Measurements from ENCODE around the gene ANKRD49. TPM values are rescaled to one million over a fixed set of nuclear protein-coding genes. Genes with fewer than 3 reads are reported as not detected.

ANKRD49 gene, protein sequence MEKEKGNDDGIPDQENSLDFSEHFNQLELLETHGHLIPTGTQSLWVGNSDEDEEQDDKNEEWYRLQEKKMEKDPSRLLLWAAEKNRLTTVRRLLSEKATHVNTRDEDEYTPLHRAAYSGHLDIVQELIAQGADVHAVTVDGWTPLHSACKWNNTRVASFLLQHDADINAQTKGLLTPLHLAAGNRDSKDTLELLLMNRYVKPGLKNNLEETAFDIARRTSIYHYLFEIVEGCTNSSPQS
- polyA plus RNA-seq (2013), result 16.1 and 19.0 TPM in 2 replicates

DNA sequence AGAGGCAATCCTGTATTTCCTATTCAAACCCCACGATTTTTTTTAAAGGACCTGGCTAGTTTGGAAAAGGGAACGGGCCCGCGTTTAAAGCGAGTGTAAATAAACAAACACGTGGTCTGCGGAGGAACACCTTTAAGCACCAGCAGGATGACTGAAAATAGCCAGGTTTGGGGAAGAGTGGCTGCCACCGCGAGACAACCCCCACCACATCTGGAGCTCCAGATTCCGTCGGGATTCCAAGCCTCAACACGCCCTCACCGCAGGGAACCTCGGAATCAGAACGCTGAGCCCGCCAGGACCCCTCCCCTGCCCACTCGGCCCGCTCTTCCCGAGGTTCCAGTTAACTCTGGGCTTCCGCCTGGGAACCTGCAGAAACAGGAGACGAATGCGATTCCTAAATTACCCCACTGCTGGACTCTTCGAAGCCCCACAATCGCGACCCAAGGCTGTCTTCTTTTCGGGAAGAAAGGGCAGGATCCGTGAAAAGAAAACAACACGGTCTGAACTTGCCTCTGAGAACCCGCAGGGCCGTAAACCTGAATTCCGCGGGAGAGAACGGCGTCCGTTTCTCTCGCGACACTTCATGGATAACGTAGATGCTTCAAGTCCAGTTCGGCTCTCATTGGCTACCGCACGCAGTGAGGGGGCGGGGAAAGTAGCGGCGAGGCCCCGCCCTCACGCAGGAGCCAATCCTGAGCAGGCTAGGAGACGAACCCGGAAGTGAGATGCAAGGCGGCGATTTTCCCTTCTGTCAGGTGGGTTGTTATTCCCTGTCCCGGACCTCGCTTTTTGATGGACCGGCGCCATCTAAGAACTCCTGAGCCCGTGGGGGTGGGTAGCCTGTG lies at the start of gene ANKRD49, which contains the start of gene MRE11:
Gene ANKRD49, plus strand, starts transcription at position 704 of the 845 bp plus-strand sequence. CDS start 2,710 bp downstream, outside the sequence.
Gene MRE11, minus strand, starts transcription at position 564 of the 845 bp plus-strand sequence. CDS start 1,043 bp downstream, outside the sequence.
- Histone ChIP-seq H3K4me3 (ENCODE audit: low read depth, low read length) (peak within 1 kb of the TSS; percentile 90), H3K4me1 (ENCODE audit: control insufficient read depth in 1 of 2, insufficient read depth in 2 of 2, low read length in 2 of 2) (no peaks in the 10 kb centered on the region), H3K4me2 (ENCODE audit: low read length) (peak within 1 kb of the TSS; percentile 89), H3K27me3 (ENCODE audit: insufficient read depth, low read length) (no peaks in the 10 kb centered on the region), H3K14ac (ENCODE audit: low read length) (peak within 1 kb of the TSS; percentile 79), H3K36me3 (ENCODE audit: control insufficient read depth in 1 of 2, insufficient read depth in 2 of 2, low read length in 2 of 2) (peaks cover 3 to 6% of the 10 kb centered on the region in 2 experiments), H3K18ac (ENCODE audit: low read length) (peak within 1 kb of the TSS; percentile 64), H3K23ac (ENCODE audit: low read length) (no peak within 1 kb of the TSS), H3K4ac (ENCODE audit: low read depth, low read length) (peak within 1 kb of the TSS; percentile 80), H3K79me2 (ENCODE audit: control insufficient read depth, insufficient read depth, low read length, poor library complexity) (peaks cover 3% of the 10 kb centered on the region), H4K12ac (ENCODE audit: low read depth, low read length) (peak within 1 kb of the TSS; percentile 72), H3K9ac (ENCODE audit: low read length) (peak within 1 kb of the TSS; percentile 85), H2BK5ac (ENCODE audit: low read depth, low read length, poor library complexity) (peak within 1 kb of the TSS; percentile 67), H2AK5ac (ENCODE audit: low read length) (no peak within 1 kb of the TSS), H2BK120ac (ENCODE audit: insufficient read depth, low read length, poor library complexity) (no peak within 1 kb of the TSS), H4K8ac (ENCODE audit: low read depth, low read length) (peak within 1 kb of the TSS; percentile 92), H2AFZ (ENCODE audit: insufficient read depth, low read length, poor library complexity) (peak within 1 kb of the TSS; percentile 98), H3K79me1 (ENCODE audit: low read length) (peaks cover 9% of the 10 kb centered on the region), H3K27ac (ENCODE audit: low read depth, low read length) (peak within 1 kb of the TSS; percentile 60), H3K9me3 (ENCODE audit: insufficient read depth, low read depth, low read length) (no peaks in the 10 kb centered on the region), H2BK12ac (ENCODE audit: low read length) (no peak within 1 kb of the TSS), H4K91ac (ENCODE audit: low read depth, low read length) (peak within 1 kb of the TSS; percentile 64)
- DNase-seq, result peak; percentile 100
- no CpG with 5 or more reads among the region's 55 CpGs for WGBS (ENCODE audit: extremely low coverage, insufficient coverage, insufficient read length)

DNA sequence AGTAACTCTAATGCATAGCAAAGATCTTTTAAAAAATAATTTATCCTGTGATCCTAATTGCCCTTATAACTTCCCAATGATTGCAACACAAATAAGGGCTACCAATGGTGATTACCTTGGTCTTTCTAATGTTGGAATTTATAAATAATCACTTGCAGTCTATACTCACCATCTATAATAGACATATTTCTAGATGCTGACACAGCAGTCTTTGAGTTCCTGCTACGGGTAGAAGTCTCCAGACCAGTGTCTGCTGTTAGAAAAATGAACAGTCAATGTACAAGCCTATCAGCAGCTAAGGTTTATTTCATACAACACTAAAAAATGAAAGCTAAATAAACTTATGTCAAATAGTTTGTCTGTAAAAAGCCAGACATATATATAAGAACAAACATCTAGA lies 48.1 kb upstream of the ANKRD49 start:
- no peak overlapping the region for H3K27ac ChIP-seq (ENCODE audit: low read depth, low read length)
- H2AFZ ChIP-seq (ENCODE audit: insufficient read depth, low read length, poor library complexity), result no peak overlapping the region
- H2BK12ac ChIP-seq (ENCODE audit: low read length), result no peak overlapping the region
- H4K8ac ChIP-seq (ENCODE audit: low read depth, low read length), result no peak overlapping the region
- no peaks in the 10 kb centered on the region for H3K79me2 ChIP-seq (ENCODE audit: control insufficient read depth, insufficient read depth, low read length, poor library complexity)
- H3K9ac ChIP-seq (ENCODE audit: low read length), result no peak overlapping the region
- H3K79me1 ChIP-seq (ENCODE audit: low read length), result no peaks in the 10 kb centered on the region
- no peak overlapping the region for H3K4me2 ChIP-seq (ENCODE audit: low read length)
- no peaks in the 10 kb centered on the region for H3K27me3 ChIP-seq (ENCODE audit: insufficient read depth, low read length)
- no CpG with 5 or more reads among the region's 1 CpG for WGBS (ENCODE audit: extremely low coverage, insufficient coverage, insufficient read length)
- H3K18ac ChIP-seq (ENCODE audit: low read length), result no peak overlapping the region
- H4K91ac ChIP-seq (ENCODE audit: low read depth, low read length), result no peak overlapping the region
- no peak overlapping the region for H2BK120ac ChIP-seq (ENCODE audit: insufficient read depth, low read length, poor library complexity)
- H2BK5ac ChIP-seq (ENCODE audit: low read depth, low read length, poor library complexity), result no peak overlapping the region
- no peak for DNase-seq
- no peak overlapping the region for H3K4me3 ChIP-seq (ENCODE audit: low read depth, low read length)
- H3K36me3 ChIP-seq (ENCODE audit: control insufficient read depth in 1 of 2, insufficient read depth in 2 of 2, low read length in 2 of 2), result peaks cover 0 to 2% of the 10 kb centered on the region in 2 experiments
- no peaks in the 10 kb centered on the region for H3K4me1 ChIP-seq (ENCODE audit: control insufficient read depth in 1 of 2, insufficient read depth in 2 of 2, low read length in 2 of 2)
- H3K9me3 ChIP-seq (ENCODE audit: insufficient read depth, low read depth, low read length), result no peaks in the 10 kb centered on the region
- H3K14ac ChIP-seq (ENCODE audit: low read length), result no peak overlapping the region
- H4K12ac ChIP-seq (ENCODE audit: low read depth, low read length), result no peak overlapping the region
- no peak overlapping the region for H2AK5ac ChIP-seq (ENCODE audit: low read length)
- no peak overlapping the region for H3K4ac ChIP-seq (ENCODE audit: low read depth, low read length)
- no peak overlapping the region for H3K23ac ChIP-seq (ENCODE audit: low read length)

DNA sequence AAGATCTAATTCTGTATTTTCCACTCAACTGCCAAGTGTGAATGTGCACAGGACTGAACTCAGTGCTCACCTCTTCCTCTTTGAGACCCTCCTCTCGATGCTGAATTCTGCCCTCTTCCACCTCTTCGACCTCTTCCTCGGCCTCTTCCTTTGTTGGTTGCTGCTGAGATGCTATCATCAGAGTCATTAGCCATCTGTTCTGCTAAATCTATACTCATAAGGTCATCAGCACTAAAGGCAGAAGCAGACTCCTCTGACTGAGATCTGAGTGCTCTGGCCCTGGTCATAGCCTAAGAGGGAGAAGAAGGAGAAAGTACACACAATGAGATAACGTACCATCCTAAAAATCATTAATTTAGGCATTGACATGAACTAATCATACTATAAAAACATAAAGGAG lies 46.6 kb upstream of the ANKRD49 start:
- no peak overlapping the region for H2BK12ac ChIP-seq (ENCODE audit: low read length)
- no peak overlapping the region for H3K27ac ChIP-seq (ENCODE audit: low read depth, low read length)
- no peaks in the 10 kb centered on the region for H3K27me3 ChIP-seq (ENCODE audit: insufficient read depth, low read length)
- no peak overlapping the region for H4K8ac ChIP-seq (ENCODE audit: low read depth, low read length)
- no peaks in the 10 kb centered on the region for H3K79me1 ChIP-seq (ENCODE audit: low read length)
- no peak overlapping the region for H2BK120ac ChIP-seq (ENCODE audit: insufficient read depth, low read length, poor library complexity)
- DNase-seq, result no peak
- no peak overlapping the region for H3K4me3 ChIP-seq (ENCODE audit: low read depth, low read length)
- no peak overlapping the region for H3K4me2 ChIP-seq (ENCODE audit: low read length)
- H3K18ac ChIP-seq (ENCODE audit: low read length), result no peak overlapping the region
- H2AFZ ChIP-seq (ENCODE audit: insufficient read depth, low read length, poor library complexity), result no peak overlapping the region
- H3K79me2 ChIP-seq (ENCODE audit: control insufficient read depth, insufficient read depth, low read length, poor library complexity), result no peaks in the 10 kb centered on the region
- H4K12ac ChIP-seq (ENCODE audit: low read depth, low read length), result no peak overlapping the region
- no peak overlapping the region for H2AK5ac ChIP-seq (ENCODE audit: low read length)
- H3K4me1 ChIP-seq (ENCODE audit: control insufficient read depth in 1 of 2, insufficient read depth in 2 of 2, low read length in 2 of 2), result no peaks in the 10 kb centered on the region
- H3K14ac ChIP-seq (ENCODE audit: low read length), result no peak overlapping the region
- no peak overlapping the region for H3K4ac ChIP-seq (ENCODE audit: low read depth, low read length)
- H3K23ac ChIP-seq (ENCODE audit: low read length), result no peak overlapping the region
- WGBS (ENCODE audit: extremely low coverage, insufficient coverage, insufficient read length), result no CpG with 5 or more reads among the region's 4 CpGs
- no peaks in the 10 kb centered on the region for H3K9me3 ChIP-seq (ENCODE audit: insufficient read depth, low read depth, low read length)
- H2BK5ac ChIP-seq (ENCODE audit: low read depth, low read length, poor library complexity), result no peak overlapping the region
- no peak overlapping the region for H4K91ac ChIP-seq (ENCODE audit: low read depth, low read length)
- peaks cover 0 to 2% of the 10 kb centered on the region in 2 experiments for H3K36me3 ChIP-seq (ENCODE audit: control insufficient read depth in 1 of 2, insufficient read depth in 2 of 2, low read length in 2 of 2)
- no peak overlapping the region for H3K9ac ChIP-seq (ENCODE audit: low read length)

DNA sequence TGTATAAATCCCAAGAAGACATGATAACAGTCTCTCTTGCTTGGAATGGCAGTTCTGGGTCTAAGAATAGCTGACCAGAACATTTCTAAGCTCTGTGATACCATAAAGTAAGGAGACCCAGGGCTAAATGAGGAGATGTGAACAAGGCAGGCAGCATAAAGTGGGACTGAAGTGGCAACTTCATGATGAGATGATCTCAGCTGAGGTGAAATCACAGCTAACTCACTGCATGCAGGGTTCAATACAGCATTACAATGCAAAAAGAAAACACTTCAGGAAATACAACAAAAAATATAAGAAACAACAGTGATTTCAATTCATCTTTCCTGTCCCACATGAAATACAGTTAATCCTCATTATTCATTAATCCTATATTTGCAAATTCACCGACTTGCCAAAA lies 44.8 kb upstream of the ANKRD49 start:
- Histone ChIP-seq H3K23ac (ENCODE audit: low read length) (no peak overlapping the region), H4K12ac (ENCODE audit: low read depth, low read length) (no peak overlapping the region), H3K14ac (ENCODE audit: low read length) (no peak overlapping the region), H3K79me1 (ENCODE audit: low read length) (no peaks in the 10 kb centered on the region), H3K27ac (ENCODE audit: low read depth, low read length) (no peak overlapping the region), H3K79me2 (ENCODE audit: control insufficient read depth, insufficient read depth, low read length, poor library complexity) (no peaks in the 10 kb centered on the region), H3K4me3 (ENCODE audit: low read depth, low read length) (no peak overlapping the region), H4K8ac (ENCODE audit: low read depth, low read length) (no peak overlapping the region), H2AK5ac (ENCODE audit: low read length) (no peak overlapping the region), H2BK5ac (ENCODE audit: low read depth, low read length, poor library complexity) (no peak overlapping the region), H4K91ac (ENCODE audit: low read depth, low read length) (no peak overlapping the region), H3K18ac (ENCODE audit: low read length) (no peak overlapping the region), H2BK12ac (ENCODE audit: low read length) (no peak overlapping the region), H3K9me3 (ENCODE audit: insufficient read depth, low read depth, low read length) (no peaks in the 10 kb centered on the region), H3K27me3 (ENCODE audit: insufficient read depth, low read length) (no peaks in the 10 kb centered on the region), H3K9ac (ENCODE audit: low read length) (no peak overlapping the region), H3K4me2 (ENCODE audit: low read length) (no peak overlapping the region), H2BK120ac (ENCODE audit: insufficient read depth, low read length, poor library complexity) (no peak overlapping the region), H3K36me3 (ENCODE audit: control insufficient read depth in 1 of 2, insufficient read depth in 2 of 2, low read length in 2 of 2) (peaks cover 0 to 2% of the 10 kb centered on the region in 2 experiments), H2AFZ (ENCODE audit: insufficient read depth, low read length, poor library complexity) (no peak overlapping the region), H3K4ac (ENCODE audit: low read depth, low read length) (no peak overlapping the region), H3K4me1 (ENCODE audit: control insufficient read depth in 1 of 2, insufficient read depth in 2 of 2, low read length in 2 of 2) (no peaks in the 10 kb centered on the region)
- 100% methylated on average over 1 of the region's 1 CpG for WGBS (ENCODE audit: extremely low coverage, insufficient coverage, insufficient read length)
- no peak for DNase-seq
